WTC11 (cell line): ENCODE data around the gene IL24. TPM values are rescaled to one million over a fixed set of nuclear protein-coding genes. Genes with fewer than 3 reads are reported as not detected.

ENCODE experiments used
- ATAC-seq: fragments of 200-7000 bp; cut with Tn5 transposase; 2 replicates; pipeline ENCODE4 v1.10.0; 2021; ENCODE audit warnings: mild to moderate bottlenecking, moderate library complexity
- CTCF ChIA-PET: fragments of 300-600 bp; sonication (Branson Sonifier 250); formaldehyde crosslinking; loops from one replicate; lab custom pipeline; 2021; ENCODE audit warnings: antibody characterized with exemption; lab: Charles Lee
- POLR2A ChIA-PET: fragments of 350-600 bp; sonication (Branson Sonifier 250); formaldehyde crosslinking; loops from one replicate; lab custom pipeline; 2021; ENCODE audit warnings: antibody characterized with exemption; lab: Charles Lee
- DNase-seq: peaks from one replicate; pipeline ENCODE4 v3.0.0; 2021; ENCODE audit warnings: low spot score
- H3K27ac Mint-ChIP-seq: 2 replicates; pipeline ENCODE4 v1.8.0; 2021; ENCODE audit warnings: mixed read lengths
- H3K27me3 Mint-ChIP-seq: 2 replicates; pipeline ENCODE4 v1.8.0; 2021; ENCODE audit warnings: low read depth, mild to moderate bottlenecking, moderate library complexity, mixed read lengths
- H3K36me3 Mint-ChIP-seq: 2 replicates; pipeline ENCODE4 v1.8.0; 2021; ENCODE audit warnings: mixed read lengths
- H3K4me1 Mint-ChIP-seq: 2 replicates; pipeline ENCODE4 v1.8.0; 2022; ENCODE audit warnings: mixed read lengths
- H3K4me3 Mint-ChIP-seq: 2 replicates; pipeline ENCODE4 v1.8.0; 2021; ENCODE audit warnings: mild to moderate bottlenecking, moderate library complexity, mixed read lengths
- H3K9me3 Mint-ChIP-seq: 2 replicates; pipeline ENCODE4 v1.8.0; 2021; ENCODE audit warnings: mixed read lengths
- ATF1 ChIP-seq: sonication (generic); formaldehyde crosslinking; IDR thresholded peaks from 2 replicates; pipeline ENCODE4 v1.8.1; 2023; ENCODE audit warnings: mild to moderate bottlenecking, moderate library complexity, missing genetic modification reagents
- E2F5 ChIP-seq: sonication (generic); formaldehyde crosslinking; IDR thresholded peaks from 2 replicates; pipeline ENCODE4 v1.8.1; 2022; ENCODE audit warnings: mild to moderate bottlenecking, moderate library complexity, missing genetic modification reagents
- GABPB1 ChIP-seq: sonication (generic); formaldehyde crosslinking; IDR thresholded peaks from 2 replicates; pipeline ENCODE4 v1.8.1; 2023; ENCODE audit warnings: mild to moderate bottlenecking, missing genetic modification reagents
- GRHL2 ChIP-seq: fragments of 250-450 bp; sonication (Bioruptor Pico); IDR thresholded peaks from 2 replicates; pipeline ENCODE4 v1.8.0; 2022; ENCODE audit warnings: mild to moderate bottlenecking, moderate library complexity; ENCODE audit not compliant: insufficient replicate concordance, severe bottlenecking
- IRF1 ChIP-seq: sonication (generic); formaldehyde crosslinking; IDR thresholded peaks from 2 replicates; pipeline ENCODE4 v1.8.0; 2023; ENCODE audit warnings: missing genetic modification reagents
- MAX ChIP-seq: sonication (generic); formaldehyde crosslinking; IDR thresholded peaks from 2 replicates; pipeline ENCODE4 v1.8.0; 2022; ENCODE audit warnings: mild to moderate bottlenecking, missing genetic modification reagents
- MYBL2 ChIP-seq: sonication (generic); formaldehyde crosslinking; IDR thresholded peaks from 2 replicates; pipeline ENCODE4 v1.8.1; 2023; ENCODE audit warnings: mild to moderate bottlenecking, moderate library complexity, missing genetic modification reagents
- NFATC4 ChIP-seq: fragments of 250-450 bp; sonication (Bioruptor Pico); IDR thresholded peaks from 2 replicates; pipeline ENCODE4 v1.9.0; 2021; ENCODE audit warnings: mild to moderate bottlenecking
- NR3C1 ChIP-seq: sonication (generic); formaldehyde crosslinking; conservative IDR thresholded peaks from 2 replicates; pipeline ENCODE4 v1.8.1; 2023; ENCODE audit warnings: low read depth, mild to moderate bottlenecking, missing genetic modification reagents
- RELA ChIP-seq: sonication (generic); formaldehyde crosslinking; IDR thresholded peaks from 2 replicates; pipeline ENCODE4 v1.8.1; 2022; ENCODE audit warnings: missing genetic modification reagents, mild to moderate bottlenecking, borderline replicate concordance
- RORB ChIP-seq: fragments of 250-450 bp; sonication (Bioruptor Pico); IDR thresholded peaks from 2 replicates; pipeline ENCODE4 v1.9.0; 2021; ENCODE audit warnings: mild to moderate bottlenecking
- SMAD4 ChIP-seq: sonication (generic); formaldehyde crosslinking; IDR thresholded peaks from 2 replicates; pipeline ENCODE4 v1.8.0; 2022; ENCODE audit warnings: mild to moderate bottlenecking, missing genetic modification reagents
- TCF7 ChIP-seq: sonication (generic); formaldehyde crosslinking; IDR thresholded peaks from 2 replicates; pipeline ENCODE4 v1.8.0; 2022; ENCODE audit warnings: mild to moderate bottlenecking, low read depth, missing genetic modification reagents, moderate library complexity
- ZBTB43 ChIP-seq: sonication (generic); formaldehyde crosslinking; IDR thresholded peaks from 2 replicates; pipeline ENCODE4 v1.8.1; 2023; ENCODE audit warnings: mild to moderate bottlenecking, missing genetic modification reagents
- ZNF121 ChIP-seq: sonication (generic); formaldehyde crosslinking; IDR thresholded peaks from 2 replicates; pipeline ENCODE4 v1.8.0; 2023; ENCODE audit warnings: missing genetic modification reagents
- ZNF138 ChIP-seq: sonication (generic); formaldehyde crosslinking; conservative IDR thresholded peaks from 2 replicates; pipeline ENCODE4 v1.8.1; 2022; ENCODE audit warnings: mild to moderate bottlenecking, moderate library complexity, missing genetic modification reagents
- ZNF219 ChIP-seq: sonication (generic); formaldehyde crosslinking; IDR thresholded peaks from 2 replicates; pipeline ENCODE4 v1.8.0; 2023; ENCODE audit warnings: missing genetic modification reagents, mild to moderate bottlenecking, borderline replicate concordance
- ZNF232 ChIP-seq: sonication (generic); formaldehyde crosslinking; IDR thresholded peaks from 2 replicates; pipeline ENCODE4 v1.8.0; 2022; ENCODE audit warnings: mild to moderate bottlenecking, missing genetic modification reagents
- ZNF396 ChIP-seq: fragments of 250-450 bp; sonication (Bioruptor Pico); IDR thresholded peaks from 2 replicates; pipeline ENCODE4 v1.8.0; 2021; ENCODE audit warnings: mild to moderate bottlenecking, moderate library complexity, borderline replicate concordance
- ZNF423 ChIP-seq: fragments of 250-450 bp; sonication (Bioruptor Pico); IDR thresholded peaks from 2 replicates; pipeline ENCODE4 v2.1.2; 2022; ENCODE audit warnings: mild to moderate bottlenecking, moderate library complexity
- ZNF671 ChIP-seq: fragments of 250-450 bp; sonication (Bioruptor Pico); IDR thresholded peaks from 2 replicates; pipeline ENCODE4 v1.8.0; 2021; ENCODE audit warnings: mild to moderate bottlenecking
- total RNA-seq: library from RNA; stranded (reverse); gene quantifications from 3 replicates; pipeline ENCODE4 v1.2.3, GENCODE V29; 2021
- TF ChIP-seq, protein P1 (sequence below): fragments of 250-450 bp; sonication (Bioruptor Pico); IDR thresholded peaks from 2 replicates; pipeline ENCODE4 v1.8.0; 2021; ENCODE audit warnings: mild to moderate bottlenecking
- TF ChIP-seq, protein P2 (sequence below): sonication (generic); formaldehyde crosslinking; conservative IDR thresholded peaks from 2 replicates; pipeline ENCODE4 v1.8.1; 2022; ENCODE audit warnings: mild to moderate bottlenecking, missing genetic modification reagents

IL24 gene
- total RNA-seq, 1 experiment from 2014 or later: not detected

- no peak for TF ChIP-seq ATF1 (CRISPR knock-in tag)
- no peak for TF ChIP-seq NR3C1 (CRISPR knock-in tag)
- DNase-seq: no peak
- Mint-ChIP-seq H3K27ac (no peak overlapping the region), H3K4me1 (0 out of 2 replicates have a peak, but pooled peaks cover 3% of the 10 kb centered on the region), H3K9me3 (peaks cover 5% of the 10 kb centered on the region), H3K27me3 (peaks cover 5% of the 10 kb centered on the region; the same call in 1 of the 2 replicates), H3K4me3 (no peak overlapping the region), H3K36me3 (no peaks in the 10 kb centered on the region)
- CTCF ChIA-PET: interaction anchor here (1.7 to 2.4 kb wide), 2 partner anchors 9 to 19 kb away, joined by 4 to 12 read pairs; no protein-coding TSS in a partner anchor
- POLR2A ChIA-PET: no interaction called here
- no peak for ATAC-seq
These were observed 47.5 kb downstream of the IL24 start for GRCh38 chr1:206944703-206945102.

GRCh38 chr1:206945779-206946178 is 48.5 kb downstream of the IL24 start:
- CTCF ChIA-PET: interaction anchor here (1.2 to 2.4 kb wide), 4 partner anchors 10 to 36 kb away, joined by 4 to 12 read pairs (median 5); no protein-coding TSS in a partner anchor
- POLR2A ChIA-PET: no interaction called here
- ATAC-seq (no peak), DNase-seq (no peak)
- H3K4me1 Mint-ChIP-seq: no peaks in the 10 kb centered on the region
- H3K9me3 Mint-ChIP-seq: peaks cover 11% of the 10 kb centered on the region
- no peak overlapping the region for H3K27ac Mint-ChIP-seq
- H3K4me3 Mint-ChIP-seq: no peak overlapping the region
- H3K36me3 Mint-ChIP-seq: no peaks in the 10 kb centered on the region
- no peak for TF ChIP-seq ZNF121 (CRISPR knock-in tag)
- no peak for TF ChIP-seq ZNF671
- TF ChIP-seq ZNF138: no peak
- no peak for TF ChIP-seq RELA (CRISPR knock-in tag)
- no peak for TF ChIP-seq SMAD4 (CRISPR knock-in tag)
- no peak for TF ChIP-seq ZBTB43 (CRISPR knock-in tag)
- no peak for TF ChIP-seq TCF7 (CRISPR knock-in tag)
- TF ChIP-seq GABPB1 (CRISPR knock-in tag): no peak
- TF ChIP-seq E2F5 (CRISPR knock-in tag): no peak
- no peak for TF ChIP-seq MAX (CRISPR knock-in tag)
- TF ChIP-seq, protein P1, sequence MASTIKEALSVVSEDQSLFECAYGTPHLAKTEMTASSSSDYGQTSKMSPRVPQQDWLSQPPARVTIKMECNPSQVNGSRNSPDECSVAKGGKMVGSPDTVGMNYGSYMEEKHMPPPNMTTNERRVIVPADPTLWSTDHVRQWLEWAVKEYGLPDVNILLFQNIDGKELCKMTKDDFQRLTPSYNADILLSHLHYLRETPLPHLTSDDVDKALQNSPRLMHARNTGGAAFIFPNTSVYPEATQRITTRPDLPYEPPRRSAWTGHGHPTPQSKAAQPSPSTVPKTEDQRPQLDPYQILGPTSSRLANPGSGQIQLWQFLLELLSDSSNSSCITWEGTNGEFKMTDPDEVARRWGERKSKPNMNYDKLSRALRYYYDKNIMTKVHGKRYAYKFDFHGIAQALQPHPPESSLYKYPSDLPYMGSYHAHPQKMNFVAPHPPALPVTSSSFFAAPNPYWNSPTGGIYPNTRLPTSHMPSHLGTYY (CRISPR knock-in tag): no peak
- TF ChIP-seq NFATC4 (CRISPR knock-in tag): no peak
- no peak for TF ChIP-seq IRF1 (CRISPR knock-in tag)
- H3K27me3 Mint-ChIP-seq: peaks cover 5% of the 10 kb centered on the region; the same call in 1 of the 2 replicates

- ChIA-PET CTCF (interaction anchor here (1.2 to 2.4 kb wide), 4 partner anchors 11 to 36 kb away, joined by 4 to 12 read pairs (median 5); no protein-coding TSS in a partner anchor), POLR2A (no interaction called here)
- DNase-seq: no peak
- no peaks in the 10 kb centered on the region for H3K36me3 Mint-ChIP-seq
- H3K9me3 Mint-ChIP-seq: peaks cover 11% of the 10 kb centered on the region
- TF ChIP-seq ZNF423: no peak
- TF ChIP-seq MYBL2 (CRISPR knock-in tag): no peak
- TF ChIP-seq ZNF219 (CRISPR knock-in tag): no peak
- no peak for TF ChIP-seq GRHL2 (CRISPR knock-in tag)
- TF ChIP-seq RORB: no peak
- TF ChIP-seq, protein P2, sequence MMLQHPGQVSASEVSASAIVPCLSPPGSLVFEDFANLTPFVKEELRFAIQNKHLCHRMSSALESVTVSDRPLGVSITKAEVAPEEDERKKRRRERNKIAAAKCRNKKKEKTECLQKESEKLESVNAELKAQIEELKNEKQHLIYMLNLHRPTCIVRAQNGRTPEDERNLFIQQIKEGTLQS (CRISPR knock-in tag): no peak
- no peak for TF ChIP-seq ZNF396
- no peak for TF ChIP-seq ZNF232 (CRISPR knock-in tag)
- H3K4me3 Mint-ChIP-seq: no peak within 1 kb of the TSS
- H3K27me3 Mint-ChIP-seq: peaks cover 5% of the 10 kb centered on the region; the same call in 1 of the 2 replicates
- ATAC-seq: no peak
- H3K27ac Mint-ChIP-seq: no peak within 1 kb of the TSS
- H3K4me1 Mint-ChIP-seq: no peaks in the 10 kb centered on the region
These were observed 49.0 kb downstream of the IL24 start, which contains the start of gene PIGR for GRCh38 chr1:206946261-206946660. TSS of gene PIGR (minus strand) at chr1:206946466. CDS start at chr1:206940531, 5,935 bp downstream.
